Stimulated activated CD8-positive, alpha-beta memory T cell treated with anti-CD3 and anti-CD28 coated beads, Interleukin-2, amount 100 ng/mL, for 1 hour (primary cell): Measurements from ENCODE around the gene RFWD3.
"Not testable (repeated sequence)": the region's sequence is repeated elsewhere in the genome, so short reads cannot be mapped to it uniquely, and the experiment has no call there.

Source experiments
- DNase-seq, 2 donors: peaks; one replicate each; pipeline ENCODE4 v3.0.0-alpha.2; 2020; ENCODE audit warnings: low read depth in 2 of 2

RFWD3 gene

GRCh38 chr16:74667255-74667700 lies 601 bp upstream of the RFWD3 start:
- no peak for DNase-seq

- no peak for DNase-seq
Measured at GRCh38 chr16:74666010-74666421, 661 bp downstream of the RFWD3 start.

- no peak for DNase-seq
Measured at GRCh38 chr16:74661064-74661463, 5.6 kb downstream of the RFWD3 start.

GRCh38 chr16:74660383-74660782 lies 6.3 kb downstream of the RFWD3 start:
- no peak for DNase-seq

GRCh38 chr16:74659041-74659440 lies 7.6 kb downstream of the RFWD3 start:
- DNase-seq, result no peak

GRCh38 chr16:74657870-74658642 lies 8.6 kb downstream of the RFWD3 start:
- no peak for DNase-seq

GRCh38 chr16:74654536-74655050 lies 12.1 kb downstream of the RFWD3 start:
- DNase-seq, result no peak

GRCh38 chr16:74652883-74653282 lies 13.8 kb downstream of the RFWD3 start:
- not testable (repeated sequence) for DNase-seq

GRCh38 chr16:74652249-74652648 lies 14.4 kb downstream of the RFWD3 start:
- DNase-seq, result no peak

GRCh38 chr16:74651841-74652240 lies 14.8 kb downstream of the RFWD3 start:
- no peak for DNase-seq

GRCh38 chr16:74650966-74651567 lies 15.6 kb downstream of the RFWD3 start:
- DNase-seq, result no peak

- DNase-seq, result no peak
Measured at GRCh38 chr16:74649839-74650504, 16.7 kb downstream of the RFWD3 start.

- no peak for DNase-seq
Measured at GRCh38 chr16:74641969-74642368, 24.7 kb downstream of the RFWD3 start.

GRCh38 chr16:74637742-74638453 lies 28.8 kb downstream of the RFWD3 start:
- DNase-seq, result no peak

GRCh38 chr16:74635303-74635702 lies 31.4 kb downstream of the RFWD3 start:
- no peak for DNase-seq

GRCh38 chr16:74633686-74634085 lies 33.0 kb downstream of the RFWD3 start:
- no peak for DNase-seq

- DNase-seq, result no peak
Measured at GRCh38 chr16:74627506-74628220, 39.0 kb downstream of the RFWD3 start.

GRCh38 chr16:74626741-74627416 lies 39.8 kb downstream of the RFWD3 start:
- DNase-seq, result no peak

- DNase-seq, result no peak
Measured at GRCh38 chr16:74625500-74626350, 41.0 kb downstream of the RFWD3 start.

- DNase-seq, result no peak
Measured at GRCh38 chr16:74623839-74624235, 42.8 kb downstream of the RFWD3 start.
